ENCODE data around the gene PERM1. TPM values are rescaled to one million over a fixed set of nuclear protein-coding genes. Genes with fewer than 3 reads are reported as not detected.

PERM1 gene
- total and polyA plus RNA-seq, 2 of the 8 experiments (the other 6 are each of a cell fraction or from before 2014, with no cell fraction given), result not detected

DNA sequence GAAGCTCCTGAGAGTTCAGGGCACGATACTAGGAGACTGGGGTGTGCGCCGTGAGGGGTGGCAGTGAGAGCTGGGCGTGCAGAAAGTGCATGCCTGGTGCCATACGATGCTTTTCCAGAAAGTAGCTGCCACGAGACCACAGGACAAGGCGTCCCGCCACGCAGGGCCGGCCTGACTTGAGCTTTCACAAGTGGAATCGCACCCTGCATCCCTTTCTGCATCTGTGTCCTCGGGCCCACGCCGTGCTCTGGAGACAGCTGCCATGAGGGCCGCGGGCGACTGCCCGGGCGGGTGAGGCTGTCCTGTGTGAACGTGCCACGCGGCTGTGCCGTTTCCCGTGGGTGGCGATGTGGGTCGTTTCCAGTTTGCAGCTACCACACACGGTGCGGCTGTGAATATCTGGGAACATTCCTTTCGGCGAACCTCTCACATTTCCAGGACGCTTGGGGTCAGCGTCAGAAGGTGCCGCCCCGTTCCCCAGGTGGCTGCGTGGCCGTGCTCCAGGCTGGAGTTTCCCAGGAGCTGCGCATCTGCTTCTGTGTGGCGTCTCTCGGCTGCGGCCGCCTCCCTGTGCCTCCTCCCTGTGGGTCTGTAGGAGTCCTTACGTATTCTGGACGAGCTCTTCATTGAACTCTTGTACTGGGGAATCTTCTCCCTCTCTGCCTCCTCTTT lies 1.0 kb upstream of the PERM1 start (continued):
- TF ChIP-seq BRCA1 (IDR thresholded peaks at IDR 0.05; ENCODE audit: low read depth, low read length) (no peak), EGR1 (IDR thresholded peaks at IDR 0.05; ENCODE audit: borderline replicate concordance, low read depth, low read length) (no peak), BACH1 (IDR thresholded peaks at IDR 0.05; ENCODE audit: low read length) (no peak), RFX5 (IDR thresholded peaks at IDR 0.05; ENCODE audit: borderline replicate concordance, low read depth, low read length) (no peak), JUN (IDR thresholded peaks at IDR 0.05; ENCODE audit: low read depth, low read length) (no peak), SP2 (IDR thresholded peaks at IDR 0.05; ENCODE audit: low read length) (no peak), SIX5 (IDR thresholded peaks at IDR 0.05; ENCODE audit: low read depth, low read length) (no peak)
- TF ChIP-seq, protein P1, sequence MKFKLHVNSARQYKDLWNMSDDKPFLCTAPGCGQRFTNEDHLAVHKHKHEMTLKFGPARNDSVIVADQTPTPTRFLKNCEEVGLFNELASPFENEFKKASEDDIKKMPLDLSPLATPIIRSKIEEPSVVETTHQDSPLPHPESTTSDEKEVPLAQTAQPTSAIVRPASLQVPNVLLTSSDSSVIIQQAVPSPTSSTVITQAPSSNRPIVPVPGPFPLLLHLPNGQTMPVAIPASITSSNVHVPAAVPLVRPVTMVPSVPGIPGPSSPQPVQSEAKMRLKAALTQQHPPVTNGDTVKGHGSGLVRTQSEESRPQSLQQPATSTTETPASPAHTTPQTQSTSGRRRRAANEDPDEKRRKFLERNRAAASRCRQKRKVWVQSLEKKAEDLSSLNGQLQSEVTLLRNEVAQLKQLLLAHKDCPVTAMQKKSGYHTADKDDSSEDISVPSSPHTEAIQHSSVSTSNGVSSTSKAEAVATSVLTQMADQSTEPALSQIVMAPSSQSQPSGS (IDR thresholded peaks at IDR 0.05; ENCODE audit: low read length), result no peak
